Activated CD4-positive, alpha-beta T cell treated with anti-CD3 and anti-CD28 coated beads, Interleukin-10, Interleukin-2, amounts not matched to agents 100 ng/mL and 50 ng/mL, durations not matched to agents 16 hours and 8 hours (primary cell): ENCODE results near the gene ANKRD39.

ENCODE experiments used
- DNase-seq: peaks from one replicate; pipeline ENCODE4 v3.0.0-alpha.2; 2020

ANKRD39 gene

GRCh38 chr2:96887493-96888012 is 29.7 kb upstream of the ANKRD39 start:
- DNase-seq = no peak

- no peak for DNase-seq
These were observed 27.9 kb upstream of the ANKRD39 start for GRCh38 chr2:96885432-96886347.

- no peak for DNase-seq
These were observed 26.7 kb upstream of the ANKRD39 start for GRCh38 chr2:96884299-96885094.

- DNase-seq = no peak
These were observed 25.5 kb upstream of the ANKRD39 start for GRCh38 chr2:96883306-96883705.

- no peak for DNase-seq
These were observed 25.1 kb upstream of the ANKRD39 start for GRCh38 chr2:96882906-96883305.

- DNase-seq = no peak
These were observed 24.4 kb upstream of the ANKRD39 start for GRCh38 chr2:96882230-96882629.

- DNase-seq = no peak
These were observed 23.8 kb upstream of the ANKRD39 start for GRCh38 chr2:96881349-96882195.

- DNase-seq = no peak
These were observed 23.1 kb upstream of the ANKRD39 start for GRCh38 chr2:96880891-96881273.

- no peak for DNase-seq
These were observed 21.8 kb upstream of the ANKRD39 start for GRCh38 chr2:96879545-96880040.

- no peak for DNase-seq
These were observed 21.2 kb upstream of the ANKRD39 start for GRCh38 chr2:96878796-96879544.

- DNase-seq = no peak
These were observed 20.4 kb upstream of the ANKRD39 start for GRCh38 chr2:96878171-96878570.

- DNase-seq = no peak
These were observed 19.8 kb upstream of the ANKRD39 start for GRCh38 chr2:96877631-96878092.

GRCh38 chr2:96877042-96877451 is 19.2 kb upstream of the ANKRD39 start:
- no peak for DNase-seq

- DNase-seq = no peak
These were observed 18.6 kb upstream of the ANKRD39 start for GRCh38 chr2:96876269-96877041.

- DNase-seq = no peak
These were observed 17.9 kb upstream of the ANKRD39 start for GRCh38 chr2:96875498-96876268.

- DNase-seq = no peak
These were observed 16.5 kb upstream of the ANKRD39 start for GRCh38 chr2:96874198-96874831.

- no peak for DNase-seq
These were observed 15.9 kb upstream of the ANKRD39 start for GRCh38 chr2:96873651-96874096.

GRCh38 chr2:96872591-96873349 is 15.0 kb upstream of the ANKRD39 start:
- no peak for DNase-seq
